Right forelimb (tissue), 1 donor: ENCODE measurements around the gene INSL3.

Experiments used
- DNase-seq: peaks from one replicate; pipeline ENCODE4 v3.0.0-alpha.2; 2018

The INSL3 gene, protein sequence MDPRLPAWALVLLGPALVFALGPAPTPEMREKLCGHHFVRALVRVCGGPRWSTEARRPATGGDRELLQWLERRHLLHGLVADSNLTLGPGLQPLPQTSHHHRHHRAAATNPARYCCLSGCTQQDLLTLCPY

DNA sequence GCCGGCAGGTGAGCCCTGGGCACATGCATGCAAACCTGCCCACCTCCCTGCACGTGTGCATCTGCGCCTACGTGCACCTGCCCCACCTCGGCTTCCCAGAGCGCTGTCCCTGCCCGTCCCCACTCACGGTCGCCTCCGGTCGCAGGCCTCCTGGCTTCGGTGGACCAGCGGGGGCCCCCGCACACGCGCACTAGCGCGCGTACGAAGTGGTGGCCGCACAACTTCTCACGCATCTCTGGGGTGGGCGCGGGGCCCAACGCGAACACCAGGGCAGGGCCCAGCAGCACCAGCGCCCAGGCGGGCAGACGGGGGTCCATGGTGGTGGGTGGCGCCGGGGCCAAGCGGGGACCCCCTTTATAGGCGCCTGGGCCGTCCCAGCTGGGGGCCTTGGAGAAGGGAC, at the start of gene INSL3:
Gene INSL3 (minus strand): TSS at position 330 of the 400 bp plus-strand sequence. CDS start 13 bp downstream, at position 317.
- DNase-seq: no peak

DNA sequence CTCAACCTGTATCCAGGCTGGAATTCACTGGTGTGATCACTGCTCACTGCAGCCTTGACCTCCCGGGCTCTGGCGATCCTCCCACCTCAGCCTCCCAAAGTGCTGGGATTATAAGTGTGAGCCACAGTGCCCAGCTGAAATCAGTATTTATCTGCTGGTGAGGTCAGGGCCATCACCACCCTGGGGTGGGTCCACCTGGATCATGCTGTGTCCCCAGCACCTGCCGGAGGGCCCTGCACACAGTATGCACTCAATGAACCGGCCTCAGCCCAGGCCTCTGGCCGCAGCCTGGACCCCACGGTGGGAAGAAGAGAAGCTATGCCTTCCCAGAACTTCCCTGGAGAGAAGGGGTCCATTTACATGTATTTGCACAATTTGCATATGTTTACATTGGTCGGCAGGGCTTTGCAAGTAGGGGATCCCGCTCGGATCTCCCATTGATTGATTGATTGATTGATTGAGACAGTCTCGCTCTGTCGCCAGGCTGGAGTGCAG, 47.8 kb upstream of the INSL3 start:
- no peak for DNase-seq

DNA sequence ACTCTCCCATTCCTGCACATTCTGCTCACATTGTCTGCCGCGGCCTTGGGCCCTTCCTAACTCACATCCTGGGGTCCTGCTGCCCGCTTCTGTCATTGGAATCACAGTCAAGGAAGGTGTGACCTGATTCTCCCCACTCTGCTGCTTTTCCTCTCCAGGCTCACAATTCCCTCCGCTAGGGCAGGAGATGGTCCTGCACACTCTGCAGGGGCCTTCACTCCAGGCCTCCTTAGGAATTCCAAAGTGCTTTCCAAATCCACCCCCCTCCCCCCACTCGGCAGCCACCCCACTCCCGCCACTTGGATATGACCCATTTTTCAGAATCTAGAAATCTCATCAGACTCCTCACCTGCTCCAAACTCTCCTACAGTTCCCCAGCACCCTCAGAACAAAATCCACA, 47.4 kb upstream of the INSL3 start:
- no peak for DNase-seq

DNA sequence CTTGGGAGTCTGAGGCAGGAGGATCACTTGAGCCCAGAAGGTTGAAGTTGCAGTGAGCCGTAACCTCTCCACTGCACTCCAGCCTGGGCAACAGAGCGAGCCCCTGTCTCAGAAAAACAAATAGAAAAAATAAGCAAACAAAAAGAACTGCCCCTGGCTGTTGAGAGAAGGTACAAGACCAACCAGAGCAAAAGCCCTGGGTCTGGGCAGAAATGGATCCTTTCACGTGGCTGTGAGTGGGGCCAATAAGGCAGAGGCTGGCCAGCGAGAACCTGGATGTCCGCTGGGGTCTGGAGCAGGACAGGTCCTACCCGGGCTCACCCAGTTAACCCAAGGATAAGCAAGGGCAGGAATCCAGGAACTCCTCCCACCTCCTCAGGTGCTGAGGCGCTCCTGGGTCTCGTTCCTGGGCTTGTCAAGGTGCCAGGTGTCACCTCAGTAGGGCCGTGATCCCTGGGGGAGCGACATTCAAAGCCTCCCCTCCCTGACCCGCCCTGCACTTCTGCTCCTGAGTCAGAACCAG, 45.7 kb upstream of the INSL3 start:
- no peak for DNase-seq

DNA sequence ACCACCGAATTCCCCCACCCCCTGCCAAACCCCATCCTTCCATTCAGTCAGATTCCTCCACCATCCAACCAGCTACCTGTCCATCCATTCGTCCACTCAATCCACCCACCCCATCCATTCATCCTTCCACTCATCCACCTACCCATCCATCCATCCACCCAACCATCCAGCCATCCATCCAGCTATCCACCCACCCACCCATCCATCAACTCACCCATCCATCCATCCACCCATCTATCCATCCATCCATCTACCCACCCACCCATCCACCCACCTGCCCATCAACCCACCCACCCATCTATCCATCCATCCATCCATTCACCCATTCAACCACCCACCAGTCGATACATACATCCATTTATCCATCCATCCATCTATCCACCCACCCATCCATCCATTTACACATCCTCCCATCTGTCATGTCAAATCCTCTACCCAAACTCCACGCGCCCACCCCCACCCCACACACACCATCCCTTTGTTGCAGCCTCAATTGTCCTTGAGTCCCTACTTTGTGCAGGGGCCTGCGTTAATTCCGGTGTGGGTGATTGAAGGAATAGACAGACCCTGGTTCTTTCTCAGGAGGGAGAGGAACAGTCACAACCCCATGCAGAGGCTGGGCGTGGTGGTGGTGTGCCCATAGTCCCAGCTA, 45.1 kb upstream of the INSL3 start:
- no peak for DNase-seq

DNA sequence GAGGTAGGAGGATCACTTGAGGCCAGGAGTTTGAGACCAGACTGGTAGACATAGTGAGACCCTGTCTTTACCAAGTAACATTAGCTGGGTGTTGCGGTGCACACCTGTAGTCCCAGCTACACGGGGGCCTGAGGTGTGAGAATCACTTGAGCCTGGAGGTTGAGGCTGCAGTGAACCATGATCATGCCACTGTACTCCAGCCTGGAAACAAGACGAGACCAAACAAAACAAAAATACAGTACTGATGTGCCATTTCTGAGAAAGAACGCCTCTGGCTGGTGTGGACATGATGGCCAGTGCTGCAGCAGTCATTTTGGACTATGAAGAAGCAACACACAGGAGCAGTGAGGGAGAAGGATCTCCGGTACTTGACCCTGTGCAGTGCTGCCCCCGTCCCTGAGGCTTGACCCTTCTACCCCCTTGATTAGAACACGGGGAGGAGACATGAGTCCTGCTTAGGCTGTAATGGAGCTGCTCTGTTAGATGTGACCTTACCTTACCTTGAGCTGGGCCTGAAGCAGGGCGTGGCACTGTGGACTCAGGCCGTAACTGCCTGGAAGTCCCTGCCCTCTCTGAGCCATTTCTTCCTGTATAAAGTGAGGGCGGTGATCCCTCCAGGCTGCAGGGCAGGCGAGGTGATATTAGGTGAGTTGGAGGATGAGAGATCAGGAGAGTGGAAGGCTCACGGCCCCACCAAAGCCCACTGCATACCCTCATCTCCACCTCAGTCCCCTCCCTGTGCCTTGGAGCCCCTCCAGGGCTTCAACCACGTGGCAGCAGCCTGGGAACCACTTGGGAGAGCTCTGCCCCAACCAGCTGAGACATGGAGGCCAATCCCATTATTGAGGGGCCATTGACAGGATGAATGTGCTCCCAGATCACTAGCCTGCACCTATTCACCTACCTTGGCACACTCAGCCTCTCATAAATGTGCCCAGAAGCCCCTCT, 44.3 kb upstream of the INSL3 start:
- DNase-seq: no peak

DNA sequence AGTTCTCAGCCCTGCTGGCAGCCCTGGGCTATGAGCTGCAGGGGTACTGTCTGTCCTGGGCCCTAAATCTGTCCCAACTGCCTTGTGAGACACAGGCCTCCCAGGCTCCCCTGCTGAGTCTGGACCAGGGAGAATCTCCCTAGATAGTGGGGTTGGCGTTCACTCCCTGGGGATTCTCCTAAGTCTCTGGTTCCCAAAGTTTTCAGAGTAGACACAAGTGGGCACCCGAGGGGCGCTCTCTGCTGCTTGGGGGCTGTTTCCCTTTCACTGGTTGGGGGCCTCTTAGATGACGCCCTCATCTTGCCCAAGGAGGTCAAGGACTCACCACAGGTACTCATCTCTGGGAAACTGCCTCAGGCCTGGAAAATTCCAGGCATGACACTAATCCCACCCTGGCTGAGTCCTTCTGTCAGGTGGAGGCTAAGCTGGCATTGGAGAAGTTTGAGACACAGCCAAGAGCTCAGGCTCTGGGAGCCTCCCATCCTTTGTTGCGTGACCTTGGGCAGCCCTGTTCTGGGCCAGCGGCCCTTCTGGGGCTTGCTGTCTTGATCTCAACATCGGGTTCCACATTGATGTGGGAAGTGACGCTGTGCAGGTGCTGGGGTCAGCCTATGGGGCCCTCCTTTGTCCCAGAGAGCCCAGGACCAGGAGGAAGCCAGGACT, 42.3 kb upstream of the INSL3 start:
- DNase-seq: no peak

DNA sequence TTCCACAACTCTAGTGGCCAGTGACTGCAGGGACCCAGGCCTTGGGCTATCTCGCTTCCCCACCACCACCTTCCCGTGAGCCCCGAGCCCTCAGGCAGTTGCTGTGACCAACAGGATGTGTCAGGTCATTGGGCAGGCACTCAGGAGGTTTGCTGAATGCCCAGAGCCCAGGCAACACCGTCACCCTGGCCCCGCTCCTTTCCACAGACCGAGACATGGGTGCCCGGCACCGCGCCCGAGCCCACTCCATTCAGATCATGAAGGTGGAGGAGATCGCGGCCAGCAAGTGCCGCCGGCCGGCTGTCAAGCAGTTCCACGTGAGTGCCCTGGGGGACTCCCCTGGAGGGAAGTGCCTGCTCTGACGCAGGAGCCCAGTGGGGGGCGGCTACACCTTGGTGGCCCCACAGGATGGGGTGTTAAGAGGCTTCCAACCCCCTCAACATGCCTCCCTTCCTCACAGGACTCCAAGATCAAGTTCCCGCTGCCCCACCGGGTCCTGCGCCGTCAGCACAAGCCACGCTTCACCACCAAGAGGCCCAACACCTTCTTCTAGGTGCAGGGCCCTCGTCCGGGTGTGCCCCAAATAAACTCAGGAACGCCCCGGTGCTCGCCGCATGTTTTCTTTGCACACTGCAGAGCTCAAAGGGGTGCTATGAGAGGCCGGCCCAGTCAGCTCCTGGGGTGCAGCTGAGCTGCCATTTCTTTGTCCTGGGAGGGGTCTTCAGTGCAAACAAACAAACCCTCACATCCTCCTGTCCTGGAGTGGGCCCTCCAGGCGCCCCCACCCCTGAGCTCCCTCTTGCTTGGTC, 41.6 kb upstream of the INSL3 start:
- no peak for DNase-seq

DNA sequence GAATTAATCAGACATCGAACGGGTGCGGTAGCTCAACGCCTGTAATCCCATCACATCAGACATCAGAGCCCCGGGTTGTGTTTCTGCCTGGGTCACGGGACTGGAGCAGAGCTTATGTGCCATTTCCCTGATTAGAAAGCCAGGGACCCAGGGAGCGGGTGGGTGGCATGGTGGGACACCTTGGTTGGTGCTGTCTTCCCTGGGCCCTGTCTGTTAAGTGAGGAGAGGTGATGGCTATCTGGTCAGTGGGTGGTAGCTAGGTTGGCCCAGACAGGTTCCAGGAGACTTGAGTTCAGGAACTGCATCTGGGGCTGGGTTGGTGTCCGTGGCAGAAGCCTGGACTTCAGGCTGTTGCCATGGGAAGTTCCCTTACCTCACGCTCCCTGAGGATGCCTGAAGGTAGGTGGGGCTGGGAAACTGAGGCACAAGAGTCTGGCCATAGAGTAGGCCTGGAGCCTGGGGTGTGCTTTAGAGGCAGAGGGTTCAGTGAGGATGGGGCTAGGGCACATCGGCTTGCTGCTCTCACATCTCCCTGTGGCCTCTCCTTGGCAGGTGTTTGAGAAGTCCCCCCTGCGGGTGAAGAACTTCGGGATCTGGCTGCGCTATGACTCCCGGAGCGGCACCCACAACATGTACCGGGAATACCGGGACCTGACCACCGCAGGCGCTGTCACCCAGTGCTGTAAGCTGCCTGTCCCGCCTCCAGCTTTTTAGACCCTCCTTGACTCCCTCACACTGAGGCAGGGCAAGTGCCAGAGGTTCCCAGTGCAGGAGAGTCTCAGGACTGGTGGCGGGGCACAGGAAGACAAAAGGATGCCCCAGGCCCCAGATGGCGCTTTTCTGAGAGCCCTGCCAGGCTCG, 40.5 kb upstream of the INSL3 start:
- no peak for DNase-seq

DNA sequence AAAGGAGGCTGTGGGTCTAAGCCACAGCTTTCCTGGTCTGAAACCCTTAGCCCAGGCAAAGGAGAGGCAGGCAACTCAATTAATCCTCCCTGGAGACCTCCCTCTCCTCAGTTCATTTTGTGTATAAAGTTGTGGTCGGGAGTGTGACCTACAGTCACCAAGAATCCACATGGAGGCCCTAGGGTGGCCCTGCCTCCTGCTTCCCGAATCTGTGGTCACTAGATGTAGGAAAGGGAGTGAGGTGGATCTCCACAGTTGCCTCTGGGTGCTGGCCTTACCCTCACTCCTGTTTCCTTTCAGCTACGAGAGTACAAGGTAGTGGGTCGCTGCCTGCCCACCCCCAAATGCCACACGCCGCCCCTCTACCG, 39.7 kb upstream of the INSL3 start:
- DNase-seq: no peak

DNA sequence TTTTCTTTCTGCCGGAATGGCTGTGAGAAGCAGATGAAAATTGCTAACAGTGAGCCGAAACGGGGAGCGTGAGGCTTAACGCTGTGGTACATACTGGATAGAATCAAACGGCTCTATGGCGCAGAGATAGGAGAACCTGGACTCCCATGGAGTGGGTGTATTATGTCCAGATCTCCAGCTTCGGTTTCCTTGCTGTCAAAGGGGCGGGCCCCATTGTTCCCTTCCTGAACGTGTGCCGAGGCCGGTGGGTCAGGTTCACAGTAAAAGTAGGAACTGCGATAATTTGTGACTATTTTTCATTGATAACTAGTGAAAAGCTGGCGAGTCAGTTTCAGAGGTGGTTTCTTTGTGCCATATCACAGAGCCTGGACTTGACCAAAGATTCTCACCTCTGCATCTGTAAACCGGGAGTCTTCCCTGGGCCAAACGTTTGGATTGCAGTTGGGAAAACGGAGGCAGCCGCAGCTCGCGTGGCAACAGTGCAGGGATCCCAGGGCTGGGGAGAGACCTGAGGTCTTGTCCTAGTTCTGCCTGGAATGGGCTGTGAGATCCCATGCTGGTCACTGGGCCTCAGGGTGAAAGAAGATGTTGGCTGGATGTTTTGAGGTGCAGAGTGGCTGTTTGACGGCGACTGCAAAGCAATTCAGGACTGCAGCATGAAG, 39.1 kb upstream of the INSL3 start:
- DNase-seq: no peak

DNA sequence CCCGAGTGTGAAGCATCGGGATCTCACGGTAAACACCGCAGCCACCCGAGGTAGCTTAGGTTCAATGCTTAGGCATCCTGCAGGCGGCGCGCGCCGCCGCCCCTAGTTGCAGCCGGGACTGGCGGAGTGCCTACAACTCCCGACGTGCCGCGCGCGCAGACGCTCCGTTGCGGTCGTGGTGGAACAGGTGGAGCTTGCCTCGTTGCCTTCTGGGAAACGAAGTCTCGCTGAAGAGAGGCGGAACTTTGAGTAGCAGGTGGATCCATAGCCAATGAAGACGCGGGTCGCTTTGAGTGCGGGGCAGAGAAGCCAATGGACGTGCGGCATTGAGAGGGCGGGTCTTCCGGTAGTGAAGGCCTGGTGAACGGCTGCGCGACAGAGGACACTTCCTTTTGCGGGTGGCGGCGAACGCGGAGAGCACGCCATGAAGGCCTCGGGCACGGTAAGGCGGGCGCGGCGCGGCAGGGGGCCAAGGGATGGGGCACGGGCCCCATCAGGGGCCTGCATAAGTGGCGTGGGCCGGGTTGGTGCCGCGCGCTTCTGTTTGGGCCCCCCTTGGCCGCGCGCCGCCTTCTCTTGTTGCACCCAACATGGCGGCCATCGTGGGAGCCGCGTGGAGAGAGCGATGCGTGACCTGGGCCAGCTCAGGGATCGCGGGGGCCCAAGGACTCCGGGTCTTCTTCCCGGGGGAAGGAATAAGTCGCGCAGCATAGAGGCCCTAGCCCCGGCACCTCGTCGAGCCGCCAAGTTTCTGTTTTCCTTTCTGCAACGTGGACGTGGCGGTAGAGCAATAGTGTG, 38.4 kb upstream of the INSL3 start, which contains the start of gene RPL18A:
Gene RPL18A (plus strand): TSS at position 378 of the 798 bp plus-strand sequence. CDS start 47 bp downstream, at position 425.
- DNase-seq: peak; percentile 98

DNA sequence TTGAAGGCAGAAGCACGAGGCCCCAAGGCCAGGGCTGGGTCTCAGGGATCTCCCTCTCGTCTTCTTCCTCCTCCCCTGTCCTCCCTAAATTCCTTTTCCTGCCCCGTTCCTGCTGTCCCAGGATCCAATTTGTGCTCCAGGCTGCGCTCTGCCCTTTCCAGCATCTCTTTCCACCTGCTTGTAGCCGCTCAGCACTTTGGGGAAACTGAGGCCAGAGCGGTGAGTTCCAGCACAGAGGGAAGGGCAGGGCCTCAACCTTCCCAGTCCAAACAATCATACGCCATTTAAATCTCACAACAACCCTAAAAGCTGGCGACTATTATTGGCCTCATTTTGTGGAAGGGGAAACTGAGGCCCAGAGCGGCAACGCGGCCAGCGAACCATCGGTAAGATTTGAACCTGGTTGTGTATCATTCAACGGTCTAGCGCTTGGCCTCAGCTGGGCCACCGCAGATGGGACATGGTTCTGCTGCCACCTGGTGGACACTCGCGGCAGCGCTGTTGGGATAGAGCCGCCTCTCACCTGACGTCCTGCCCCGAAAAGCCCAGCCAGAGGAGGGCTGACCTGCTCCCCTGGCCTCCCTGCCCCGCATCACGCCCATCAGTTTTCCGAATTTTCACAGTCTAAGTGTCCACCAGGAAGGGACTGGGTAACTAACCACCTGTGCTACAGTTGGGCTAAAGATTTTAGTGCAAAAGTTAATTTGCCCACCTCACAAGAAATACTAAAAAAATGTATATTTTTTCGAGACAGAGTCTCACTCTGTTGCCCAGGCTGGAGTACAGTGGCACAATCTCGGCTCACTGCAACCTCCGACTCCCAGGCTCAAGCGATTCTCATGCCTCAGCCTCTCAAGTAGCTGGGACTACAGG, 34.2 kb upstream of the INSL3 start:
- peak; percentile 92 for DNase-seq

DNA sequence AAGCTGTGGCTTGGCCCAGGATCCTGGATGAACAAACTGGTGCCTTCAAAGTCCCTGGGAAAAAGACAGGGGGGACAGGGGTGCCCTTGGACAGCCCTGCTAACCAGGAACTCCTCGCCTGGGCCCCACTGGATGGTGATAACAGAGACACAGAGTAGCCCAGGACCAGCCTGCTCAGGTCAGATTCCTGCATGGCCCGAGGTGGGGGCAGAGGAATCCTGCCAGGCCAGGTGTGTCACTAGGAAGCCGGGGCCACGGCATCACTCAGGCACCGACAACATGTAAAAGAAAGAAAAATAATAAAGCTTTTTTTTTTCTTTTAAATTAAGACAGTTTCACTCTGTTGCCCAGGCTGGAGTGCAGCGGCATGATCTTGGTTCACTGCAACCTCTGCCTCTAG, 32.7 kb upstream of the INSL3 start:
- DNase-seq: no peak

DNA sequence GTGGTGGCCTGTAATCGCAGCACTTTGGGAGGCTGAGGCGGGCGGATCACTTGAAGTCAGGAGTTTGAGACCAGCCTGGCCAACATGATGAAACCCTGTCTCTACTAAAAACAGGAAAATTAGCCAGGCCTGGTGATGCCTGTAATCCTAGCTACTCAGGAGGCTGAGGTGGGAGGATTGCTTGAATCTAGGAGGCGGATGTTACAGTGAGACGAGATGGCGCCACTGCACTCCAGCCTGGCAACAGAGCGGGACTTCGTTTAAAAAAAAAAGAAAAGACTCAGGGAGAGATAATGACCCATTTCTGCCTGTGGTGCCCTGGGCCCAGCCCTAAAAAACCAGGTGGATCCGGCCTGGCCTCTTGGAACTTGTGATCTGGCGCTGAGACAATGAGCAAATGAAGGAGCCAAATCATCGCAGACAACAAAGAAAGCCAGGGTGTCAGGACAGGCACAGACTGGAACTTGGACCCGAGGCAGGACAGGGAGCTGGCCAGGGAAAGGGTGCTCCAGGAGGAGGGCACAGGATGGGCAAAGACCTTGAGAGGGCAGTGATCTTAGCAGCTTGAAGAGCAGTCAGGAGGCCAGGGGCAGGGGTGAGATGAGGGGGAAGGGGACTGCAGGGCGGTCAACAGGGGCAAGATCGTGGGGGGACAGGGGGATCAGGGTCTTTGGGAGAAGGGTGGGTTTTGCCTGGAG, 27.4 kb upstream of the INSL3 start:
- no peak for DNase-seq

DNA sequence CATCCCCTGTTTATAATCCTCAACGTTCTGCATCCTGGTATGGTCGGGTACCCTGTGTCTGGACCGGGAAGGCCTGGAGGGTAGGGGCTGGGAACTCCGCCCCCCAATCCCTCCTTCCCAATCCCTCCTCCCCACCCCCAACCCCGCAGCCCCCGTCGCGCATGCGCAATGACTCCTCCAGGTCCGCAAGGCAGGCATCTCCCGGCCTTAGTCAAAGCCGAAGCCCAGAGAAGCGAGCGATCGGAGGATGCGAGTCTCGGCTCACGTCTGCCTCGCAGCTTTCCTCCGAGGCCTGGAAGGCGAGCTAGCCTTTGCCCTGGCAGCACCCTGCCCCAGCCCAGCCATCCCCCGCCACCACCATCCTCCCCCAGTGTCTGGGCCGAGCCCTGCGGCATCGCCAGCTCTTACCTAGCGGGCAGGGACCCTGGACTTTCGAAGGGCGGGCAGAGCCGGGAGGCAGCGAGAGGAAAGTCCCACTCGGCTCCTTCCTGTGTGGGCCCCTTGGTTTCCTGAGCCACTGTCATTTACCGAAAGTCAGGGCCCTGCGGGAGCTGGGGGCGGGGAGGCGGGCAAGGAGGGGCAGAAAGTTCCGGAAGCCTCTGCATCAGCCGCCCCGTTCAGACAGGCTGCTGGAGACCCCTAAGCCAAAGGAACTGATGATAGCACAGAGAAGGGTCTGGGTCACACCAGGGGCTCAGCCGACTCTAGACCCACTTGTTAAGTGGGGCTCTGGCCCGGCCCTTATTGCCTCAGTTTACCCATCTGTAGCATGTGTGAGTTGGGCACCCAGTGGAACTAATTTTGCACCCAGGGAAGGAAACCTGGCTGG, 26.4 kb upstream of the INSL3 start, which contains the start of gene JAK3:
Gene JAK3 (minus strand): TSS at position 445 of the 829 bp plus-strand sequence. CDS start 3,565 bp downstream, outside the sequence.
- peak; percentile 92 for DNase-seq

DNA sequence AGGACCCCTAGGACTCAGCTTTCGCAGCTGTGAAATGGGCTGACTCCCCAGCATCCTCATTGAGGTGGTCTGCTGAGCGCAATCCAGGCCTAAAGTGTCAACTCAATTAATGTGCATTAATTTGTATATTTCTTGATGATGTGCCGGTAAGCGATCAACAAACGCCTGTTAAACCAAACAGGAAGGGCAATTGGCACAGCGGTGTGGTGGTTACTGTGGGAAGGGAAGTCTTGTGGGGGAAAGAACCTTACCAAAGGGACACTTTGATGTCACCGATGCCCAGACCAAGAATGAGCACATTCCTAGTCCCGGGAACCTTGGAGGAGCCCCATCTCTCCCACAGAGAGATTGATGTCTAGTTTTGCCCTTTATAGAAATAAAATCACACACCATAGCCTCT, 24.8 kb upstream of the INSL3 start:
- DNase-seq: no peak
